Thoracic aorta (tissue), 2 donors: Measurements from ENCODE around the gene AVL9. TPM values are rescaled to one million over a fixed set of nuclear protein-coding genes. Genes with fewer than 3 reads are reported as not detected.
A peak's percentile ranks its signal among the peaks of the same experiment; 100 is the strongest.
"Not testable (repeated sequence)": the region's sequence is repeated elsewhere in the genome, so short reads cannot be mapped to it uniquely, and the experiment has no call there.

ENCODE experiments used
- ATAC-seq: fragments of 150-250 bp; one replicate; pipeline ENCODE4 v1.8.0; 2017; ENCODE audit warnings: low read depth; ENCODE audit not compliant: insufficient number of reproducible peaks, low FRiP score
- DNase-seq: peaks from one replicate; pipeline ENCODE4 v3.0.0-alpha.2; 2020; ENCODE audit warnings: low spot score
- H3K27ac ChIP-seq, 2 donors: fragments of 200-600 bp; sonication (generic); 1 replicate in 1 of 2; 2 replicates in 1 of 2; pipeline ENCODE4 v1.5.1; 2016; ENCODE audit warnings: mild to moderate bottlenecking in 2 of 2, moderate library complexity in 2 of 2
- H3K27me3 ChIP-seq: fragments of 200-600 bp; sonication (generic); replicated peaks from 2 replicates; pipeline ENCODE4 v1.6.0; 2016; ENCODE audit warnings: mild to moderate bottlenecking; ENCODE audit not compliant: insufficient read depth
- H3K36me3 ChIP-seq: fragments of 200-600 bp; sonication (generic); one replicate; pipeline ENCODE4 v1.5.1; 2016
- H3K4me1 ChIP-seq, 2 donors: fragments of 200-600 bp; sonication (generic); 1 replicate in 1 of 2; 2 replicates in 1 of 2; pipeline versions ENCODE4 v1.5.1 to v1.6.0; 2016; ENCODE audit warnings: low read depth in 2 of 2, mild to moderate bottlenecking in 1 of 2; ENCODE audit not compliant: control insufficient read depth in 1 of 2
- H3K4me3 ChIP-seq: fragments of 200-600 bp; sonication (generic); 2 replicates; pipeline ENCODE4 v1.5.1; 2016; ENCODE audit warnings: mild to moderate bottlenecking
- H3K9me3 ChIP-seq: fragments of 200-600 bp; sonication (generic); 2 replicates; pipeline ENCODE4 v1.5.1; 2016
- total RNA-seq, 2 donors: library from RNA; depleted of rRNA; stranded (reverse); fragments of >200 nt; gene quantifications; one replicate each; pipeline versions ENCODE4 v1.1.0 to v1.2.3, GENCODE V29; 2016
- TF ChIP-seq, protein P1 (sequence below): fragments of 200-600 bp; sonication (generic); IDR thresholded peaks from one replicate; pipeline ENCODE4 v1.5.1; 2019; ENCODE audit warnings: antibody characterized with exemption

AVL9 gene
- total RNA-seq, 2 donors from 2014 or later: 18.3 to 19.5 TPM

DNA sequence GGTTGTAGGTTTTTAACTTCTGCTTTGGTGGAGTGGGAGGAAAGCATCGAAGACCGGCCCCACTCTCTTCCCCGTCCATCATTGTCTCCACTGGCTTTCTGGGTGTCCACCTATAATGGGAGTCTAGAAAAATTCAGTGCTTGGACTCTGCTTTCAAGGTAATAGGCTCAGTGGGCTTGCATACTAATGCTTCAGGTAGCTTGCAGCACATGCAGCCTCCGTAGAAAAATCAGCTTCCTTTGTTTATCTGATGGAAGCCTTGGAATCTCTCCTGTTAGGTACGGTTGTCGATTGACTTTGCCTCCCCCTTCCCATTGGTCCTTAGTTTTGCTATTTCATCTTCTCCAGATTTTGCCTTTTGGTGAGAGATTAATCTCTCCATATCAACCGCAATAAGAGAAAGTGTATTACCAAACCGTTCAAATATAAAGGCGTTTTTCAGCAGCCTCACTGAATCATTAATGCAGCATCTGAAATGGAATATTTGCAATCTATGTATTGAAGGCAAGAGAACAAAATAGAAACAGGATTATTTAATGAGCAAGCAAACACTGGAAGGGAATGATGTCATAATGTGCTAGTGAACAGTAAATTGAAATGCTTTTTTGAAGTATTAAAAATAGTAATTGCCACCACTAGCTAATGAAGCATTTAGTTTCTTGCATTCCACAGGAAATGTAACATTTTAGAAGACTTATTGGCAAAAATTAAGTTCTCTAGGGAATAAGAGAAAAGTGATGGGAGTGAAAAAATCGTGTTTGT, 944 bp downstream of the AVL9 start:
- ATAC-seq (no peak), DNase-seq (no peak)
- Histone ChIP-seq H3K27ac (peak overlapping the region; percentile 92 to 97), H3K27me3 (no peaks in the 10 kb centered on the region), H3K36me3 (no peaks in the 10 kb centered on the region), H3K4me3 (peak overlapping the region; percentile 99), H3K4me1 (peaks cover 20 to 27% of the 10 kb centered on the region in 2 donors), H3K9me3 (no peaks in the 10 kb centered on the region)
- TF ChIP-seq, protein P1, sequence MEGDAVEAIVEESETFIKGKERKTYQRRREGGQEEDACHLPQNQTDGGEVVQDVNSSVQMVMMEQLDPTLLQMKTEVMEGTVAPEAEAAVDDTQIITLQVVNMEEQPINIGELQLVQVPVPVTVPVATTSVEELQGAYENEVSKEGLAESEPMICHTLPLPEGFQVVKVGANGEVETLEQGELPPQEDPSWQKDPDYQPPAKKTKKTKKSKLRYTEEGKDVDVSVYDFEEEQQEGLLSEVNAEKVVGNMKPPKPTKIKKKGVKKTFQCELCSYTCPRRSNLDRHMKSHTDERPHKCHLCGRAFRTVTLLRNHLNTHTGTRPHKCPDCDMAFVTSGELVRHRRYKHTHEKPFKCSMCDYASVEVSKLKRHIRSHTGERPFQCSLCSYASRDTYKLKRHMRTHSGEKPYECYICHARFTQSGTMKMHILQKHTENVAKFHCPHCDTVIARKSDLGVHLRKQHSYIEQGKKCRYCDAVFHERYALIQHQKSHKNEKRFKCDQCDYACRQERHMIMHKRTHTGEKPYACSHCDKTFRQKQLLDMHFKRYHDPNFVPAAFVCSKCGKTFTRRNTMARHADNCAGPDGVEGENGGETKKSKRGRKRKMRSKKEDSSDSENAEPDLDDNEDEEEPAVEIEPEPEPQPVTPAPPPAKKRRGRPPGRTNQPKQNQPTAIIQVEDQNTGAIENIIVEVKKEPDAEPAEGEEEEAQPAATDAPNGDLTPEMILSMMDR: no peak

GRCh38 chr7:32499755-32500154, 4.5 kb downstream of the AVL9 start:
- not testable (repeated sequence) for H3K36me3 ChIP-seq, DNase-seq, H3K4me3 ChIP-seq, ATAC-seq, H3K27me3 ChIP-seq, H3K27ac ChIP-seq, H3K9me3 ChIP-seq
- peaks cover 35 to 37% of the 10 kb centered on the region in 2 donors for H3K4me1 ChIP-seq

DNA sequence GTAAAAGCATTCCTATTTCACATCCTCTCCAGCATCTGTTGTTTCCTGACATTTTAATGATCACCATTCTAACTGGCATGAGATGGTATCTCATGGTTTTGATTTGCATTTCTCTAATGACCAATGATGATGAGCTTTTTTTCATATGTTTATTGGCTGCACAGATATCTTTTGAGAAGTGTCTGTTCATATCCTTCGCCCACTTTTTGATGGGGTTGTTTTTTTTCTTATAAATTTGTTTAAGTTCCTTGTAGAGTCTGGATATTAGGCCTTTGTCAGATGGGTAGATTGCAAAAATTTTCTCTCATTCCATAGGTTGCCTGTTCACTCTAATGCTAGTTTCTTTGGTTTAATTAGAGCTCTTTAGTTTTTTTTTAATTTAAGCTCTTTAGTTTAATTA, 4.9 kb downstream of the AVL9 start:
- H3K4me1 ChIP-seq: peaks cover 35 to 37% of the 10 kb centered on the region in 2 donors
- not testable (repeated sequence) for H3K27me3 ChIP-seq, H3K9me3 ChIP-seq, DNase-seq, ATAC-seq, H3K36me3 ChIP-seq, H3K4me3 ChIP-seq
- H3K27ac ChIP-seq: peak overlapping the region in 1 of 2 donors; percentile 58

DNA sequence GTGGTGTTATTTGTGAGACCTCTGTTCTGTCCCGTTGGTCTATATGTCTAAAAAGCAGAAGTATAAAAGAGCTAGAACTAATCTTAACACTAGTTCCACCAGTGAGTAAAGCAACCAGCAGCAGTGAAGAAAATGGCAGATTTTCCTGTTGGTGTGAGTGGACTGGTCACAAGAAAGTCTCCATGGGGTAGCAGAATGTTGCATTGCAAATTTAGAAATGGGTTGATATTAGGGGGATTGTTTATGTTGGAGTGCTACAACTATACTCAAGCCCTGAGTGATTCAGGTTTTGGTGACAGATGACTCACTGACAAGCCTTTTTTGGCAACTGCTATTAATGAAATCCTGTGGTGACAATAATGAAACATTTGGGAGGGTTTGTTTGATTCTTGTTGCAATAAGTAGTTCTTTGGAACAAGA, 5.6 kb downstream of the AVL9 start:
- TF ChIP-seq, protein P1: no peak
- H3K9me3 ChIP-seq: no peaks in the 10 kb centered on the region
- H3K27ac ChIP-seq: peak overlapping the region; percentile 41 to 58
- H3K4me1 ChIP-seq: peaks cover 35 to 37% of the 10 kb centered on the region in 2 donors
- H3K36me3 ChIP-seq: no peaks in the 10 kb centered on the region
- DNase-seq (no peak), ATAC-seq (no peak)
- peak overlapping the region; percentile 1 for H3K4me3 ChIP-seq
- H3K27me3 ChIP-seq: no peaks in the 10 kb centered on the region

DNA sequence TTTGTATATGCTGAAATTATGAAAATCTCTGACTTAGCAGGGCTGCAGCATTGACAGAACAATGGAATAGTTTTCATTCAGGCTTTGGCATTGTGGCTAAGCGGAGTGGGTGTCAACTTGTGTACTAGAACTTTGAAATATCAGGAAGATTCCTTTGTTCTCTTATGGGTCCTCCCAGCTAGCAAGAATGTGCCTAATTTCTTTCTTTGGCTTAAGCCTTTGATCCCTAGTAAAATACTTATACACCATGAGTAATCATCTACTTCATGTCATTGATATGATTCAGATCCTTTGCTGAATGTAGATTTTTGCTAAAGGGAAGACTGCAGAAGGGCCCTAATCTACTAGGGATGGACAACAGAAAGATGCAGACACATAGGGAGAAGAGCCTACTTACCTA, 6.2 kb downstream of the AVL9 start:
- H3K36me3 ChIP-seq: no peaks in the 10 kb centered on the region
- H3K27ac ChIP-seq: peak overlapping the region in 1 of 2 donors; percentile 58
- no peak for ATAC-seq

GRCh38 chr7:32502728-32503127, 7.4 kb downstream of the AVL9 start:
- ATAC-seq (no peak), DNase-seq (no peak)
- H3K27ac ChIP-seq: no peak overlapping the region
- H3K4me3 ChIP-seq: no peak overlapping the region
- TF ChIP-seq, protein P1: no peak
- peaks cover 24 to 26% of the 10 kb centered on the region in 2 donors for H3K4me1 ChIP-seq
- no peaks in the 10 kb centered on the region for H3K9me3 ChIP-seq
- no peaks in the 10 kb centered on the region for H3K36me3 ChIP-seq
- no peaks in the 10 kb centered on the region for H3K27me3 ChIP-seq

More for the DNA sequence above, 6.2 kb downstream of the AVL9 start:
- TF ChIP-seq, protein P1: no peak
- H3K27me3 ChIP-seq: no peaks in the 10 kb centered on the region
- no peak overlapping the region for H3K4me3 ChIP-seq
- no peaks in the 10 kb centered on the region for H3K9me3 ChIP-seq
- DNase-seq: no peak
- H3K4me1 ChIP-seq: peaks cover 32% of the 10 kb centered on the region in 2 donors
